ENCODE data around the gene ATP8B4.

GRCh38 chr15:50124631-50125030 is 5.6 kb upstream of the ATP8B4 start:
- TF ChIP-seq CTCF (IDR thresholded peaks at IDR 0.05 in 8 of 11, conservative IDR thresholded peaks at IDR 0.05 in 3 of 11) (no peak), POLR2A (IDR thresholded peaks at IDR 0.05) (no peak), POLR2AphosphoS5 (IDR thresholded peaks at IDR 0.05) (no peak)

Measured in spleen (tissue), 7 donors.